ENCODE results near the gene GAB4.
"Not testable (repeated sequence)": the region's sequence is repeated elsewhere in the genome, so short reads cannot be mapped to it uniquely, and the experiment has no call there.

DNA sequence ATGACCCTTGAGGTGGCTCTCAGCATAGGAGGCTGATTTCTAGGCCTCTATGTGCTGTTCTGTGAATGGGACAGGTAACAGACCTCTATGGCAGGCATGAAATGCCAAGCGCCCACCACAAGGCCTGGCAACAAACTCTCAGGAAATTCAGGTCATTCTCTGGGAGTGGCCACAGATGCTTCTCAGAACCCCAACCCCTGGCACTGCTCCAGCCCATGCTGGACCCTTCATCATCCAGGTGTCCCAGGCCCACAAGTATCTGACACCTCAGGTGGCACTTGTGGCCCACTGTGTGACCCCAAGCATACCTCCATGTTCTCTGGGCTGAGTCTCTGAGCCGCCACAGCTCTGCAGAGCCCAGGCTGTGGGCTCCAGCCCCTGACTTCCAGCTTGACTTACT lies 24.3 kb upstream of the GAB4 start:
- TF ChIP-seq, protein P1, sequence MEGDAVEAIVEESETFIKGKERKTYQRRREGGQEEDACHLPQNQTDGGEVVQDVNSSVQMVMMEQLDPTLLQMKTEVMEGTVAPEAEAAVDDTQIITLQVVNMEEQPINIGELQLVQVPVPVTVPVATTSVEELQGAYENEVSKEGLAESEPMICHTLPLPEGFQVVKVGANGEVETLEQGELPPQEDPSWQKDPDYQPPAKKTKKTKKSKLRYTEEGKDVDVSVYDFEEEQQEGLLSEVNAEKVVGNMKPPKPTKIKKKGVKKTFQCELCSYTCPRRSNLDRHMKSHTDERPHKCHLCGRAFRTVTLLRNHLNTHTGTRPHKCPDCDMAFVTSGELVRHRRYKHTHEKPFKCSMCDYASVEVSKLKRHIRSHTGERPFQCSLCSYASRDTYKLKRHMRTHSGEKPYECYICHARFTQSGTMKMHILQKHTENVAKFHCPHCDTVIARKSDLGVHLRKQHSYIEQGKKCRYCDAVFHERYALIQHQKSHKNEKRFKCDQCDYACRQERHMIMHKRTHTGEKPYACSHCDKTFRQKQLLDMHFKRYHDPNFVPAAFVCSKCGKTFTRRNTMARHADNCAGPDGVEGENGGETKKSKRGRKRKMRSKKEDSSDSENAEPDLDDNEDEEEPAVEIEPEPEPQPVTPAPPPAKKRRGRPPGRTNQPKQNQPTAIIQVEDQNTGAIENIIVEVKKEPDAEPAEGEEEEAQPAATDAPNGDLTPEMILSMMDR (IDR thresholded peaks at IDR 0.05; ENCODE audit: low read depth, low read length, missing input control), result not testable (repeated sequence)
- TF ChIP-seq, protein P2, sequence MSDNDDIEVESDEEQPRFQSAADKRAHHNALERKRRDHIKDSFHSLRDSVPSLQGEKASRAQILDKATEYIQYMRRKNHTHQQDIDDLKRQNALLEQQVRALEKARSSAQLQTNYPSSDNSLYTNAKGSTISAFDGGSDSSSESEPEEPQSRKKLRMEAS (IDR thresholded peaks at IDR 0.05), result not testable (repeated sequence)
- TF ChIP-seq HNF4G (IDR thresholded peaks at IDR 0.05); SP1 (IDR thresholded peaks at IDR 0.05); JUND (IDR thresholded peaks at IDR 0.05); YY1 (IDR thresholded peaks at IDR 0.05); TAF1 (conservative IDR thresholded peaks at IDR 0.05): not testable (repeated sequence)
- TF ChIP-seq, protein P3, sequence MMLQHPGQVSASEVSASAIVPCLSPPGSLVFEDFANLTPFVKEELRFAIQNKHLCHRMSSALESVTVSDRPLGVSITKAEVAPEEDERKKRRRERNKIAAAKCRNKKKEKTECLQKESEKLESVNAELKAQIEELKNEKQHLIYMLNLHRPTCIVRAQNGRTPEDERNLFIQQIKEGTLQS (IDR thresholded peaks at IDR 0.05), result not testable (repeated sequence)
- TF ChIP-seq, protein P4, sequence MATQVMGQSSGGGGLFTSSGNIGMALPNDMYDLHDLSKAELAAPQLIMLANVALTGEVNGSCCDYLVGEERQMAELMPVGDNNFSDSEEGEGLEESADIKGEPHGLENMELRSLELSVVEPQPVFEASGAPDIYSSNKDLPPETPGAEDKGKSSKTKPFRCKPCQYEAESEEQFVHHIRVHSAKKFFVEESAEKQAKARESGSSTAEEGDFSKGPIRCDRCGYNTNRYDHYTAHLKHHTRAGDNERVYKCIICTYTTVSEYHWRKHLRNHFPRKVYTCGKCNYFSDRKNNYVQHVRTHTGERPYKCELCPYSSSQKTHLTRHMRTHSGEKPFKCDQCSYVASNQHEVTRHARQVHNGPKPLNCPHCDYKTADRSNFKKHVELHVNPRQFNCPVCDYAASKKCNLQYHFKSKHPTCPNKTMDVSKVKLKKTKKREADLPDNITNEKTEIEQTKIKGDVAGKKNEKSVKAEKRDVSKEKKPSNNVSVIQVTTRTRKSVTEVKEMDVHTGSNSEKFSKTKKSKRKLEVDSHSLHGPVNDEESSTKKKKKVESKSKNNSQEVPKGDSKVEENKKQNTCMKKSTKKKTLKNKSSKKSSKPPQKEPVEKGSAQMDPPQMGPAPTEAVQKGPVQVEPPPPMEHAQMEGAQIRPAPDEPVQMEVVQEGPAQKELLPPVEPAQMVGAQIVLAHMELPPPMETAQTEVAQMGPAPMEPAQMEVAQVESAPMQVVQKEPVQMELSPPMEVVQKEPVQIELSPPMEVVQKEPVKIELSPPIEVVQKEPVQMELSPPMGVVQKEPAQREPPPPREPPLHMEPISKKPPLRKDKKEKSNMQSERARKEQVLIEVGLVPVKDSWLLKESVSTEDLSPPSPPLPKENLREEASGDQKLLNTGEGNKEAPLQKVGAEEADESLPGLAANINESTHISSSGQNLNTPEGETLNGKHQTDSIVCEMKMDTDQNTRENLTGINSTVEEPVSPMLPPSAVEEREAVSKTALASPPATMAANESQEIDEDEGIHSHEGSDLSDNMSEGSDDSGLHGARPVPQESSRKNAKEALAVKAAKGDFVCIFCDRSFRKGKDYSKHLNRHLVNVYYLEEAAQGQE (IDR thresholded peaks at IDR 0.05), result not testable (repeated sequence)

Measured in liver (tissue), 3 donors.